ENCODE data around the gene NGRN. TPM values are rescaled to one million over a fixed set of nuclear protein-coding genes. Genes with fewer than 3 reads are reported as not detected.

The NGRN gene
- total RNA-seq, 1 donor from 2014 or later, result 226 TPM

GRCh38 chr15:90306560-90306959 is 41.1 kb downstream of the NGRN start:
- DNase-seq (ENCODE audit: low spot score in 2 of 2) (no peak), FAIRE-seq (no peak)

DNA sequence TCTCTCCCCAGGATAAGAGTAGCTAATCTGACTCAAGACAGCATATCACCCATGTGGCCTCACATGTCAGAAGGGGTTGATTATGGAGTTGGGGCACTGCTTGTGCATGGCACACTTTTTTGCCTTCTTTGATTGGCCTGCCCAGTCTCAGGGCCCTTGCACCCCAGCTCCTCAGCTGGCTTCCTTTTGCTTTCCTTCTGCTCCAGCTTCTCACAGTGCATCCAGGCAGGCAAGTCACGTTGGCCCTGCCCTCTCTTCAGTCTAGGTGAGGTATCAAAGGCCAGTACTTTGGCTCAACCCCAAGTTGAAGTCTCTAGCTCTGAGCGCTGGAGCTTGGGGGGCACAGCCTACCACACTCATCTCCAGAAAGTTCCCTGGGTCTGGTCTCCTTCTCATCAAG is 42.2 kb downstream of the NGRN start:
- FAIRE-seq (no peak), DNase-seq (ENCODE audit: low spot score in 2 of 2) (no peak)

- FAIRE-seq (no peak), DNase-seq (ENCODE audit: low spot score in 2 of 2) (no peak)
Observed at GRCh38 chr15:90309020-90309419, 43.5 kb downstream of the NGRN start.

DNA sequence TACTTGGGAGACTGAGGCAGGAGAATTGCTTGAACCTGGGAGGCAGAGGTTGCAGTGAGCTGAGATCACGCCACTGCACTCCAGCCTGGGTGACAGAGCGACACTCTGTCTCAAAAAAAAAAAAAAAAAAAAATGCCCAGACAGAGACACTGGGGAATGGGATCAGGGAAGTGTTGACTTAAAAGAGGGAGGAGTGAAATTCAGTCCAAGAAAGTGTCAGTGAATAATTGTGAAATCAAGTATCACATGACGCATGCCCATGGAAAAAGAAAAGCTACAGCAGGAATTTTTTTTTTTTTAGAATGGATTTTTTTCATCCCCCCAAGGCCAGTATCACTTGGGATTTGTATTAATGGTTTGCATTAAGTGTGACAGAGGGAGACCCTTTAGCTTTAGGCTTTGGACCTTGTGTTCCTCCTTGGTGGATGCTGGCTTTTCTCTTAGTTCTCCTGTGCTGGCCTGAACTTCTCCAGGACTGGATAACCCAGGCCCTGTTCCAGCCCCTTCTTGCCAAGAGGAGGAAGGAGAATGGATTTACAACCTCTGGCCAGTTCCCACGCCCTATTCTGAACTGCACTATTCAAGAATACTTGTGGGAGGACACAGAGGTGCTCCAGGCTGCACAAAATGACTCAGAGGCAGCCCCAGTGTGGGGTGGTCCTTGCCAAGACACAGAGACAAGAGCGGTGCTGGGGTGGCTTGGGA is 50.0 kb downstream of the NGRN start:
- FAIRE-seq, result no peak
- peak in 1 of 2 donors; percentile 17 for DNase-seq (ENCODE audit: low spot score in 2 of 2)

DNA sequence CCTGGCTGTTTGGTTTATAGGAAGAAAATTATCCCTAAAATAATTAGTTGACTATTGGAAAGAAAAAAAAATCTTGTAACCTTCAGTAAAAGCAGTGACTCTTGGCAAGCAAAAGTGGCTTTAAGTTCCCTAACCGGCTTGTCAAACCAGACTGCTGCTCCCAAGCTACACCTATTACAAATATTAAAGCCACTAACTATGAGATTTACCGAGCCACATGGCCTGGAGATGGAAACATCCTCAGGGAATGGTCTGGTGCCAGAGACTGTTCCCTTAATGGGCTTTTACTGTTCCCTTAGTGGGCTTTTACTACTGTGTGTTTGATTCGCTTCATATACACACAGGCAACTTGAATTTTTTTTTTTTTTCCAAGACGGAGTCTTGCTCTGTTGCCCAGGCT is 50.7 kb downstream of the NGRN start:
- DNase-seq (ENCODE audit: low spot score in 2 of 2) (no peak), FAIRE-seq (no peak)

DNA sequence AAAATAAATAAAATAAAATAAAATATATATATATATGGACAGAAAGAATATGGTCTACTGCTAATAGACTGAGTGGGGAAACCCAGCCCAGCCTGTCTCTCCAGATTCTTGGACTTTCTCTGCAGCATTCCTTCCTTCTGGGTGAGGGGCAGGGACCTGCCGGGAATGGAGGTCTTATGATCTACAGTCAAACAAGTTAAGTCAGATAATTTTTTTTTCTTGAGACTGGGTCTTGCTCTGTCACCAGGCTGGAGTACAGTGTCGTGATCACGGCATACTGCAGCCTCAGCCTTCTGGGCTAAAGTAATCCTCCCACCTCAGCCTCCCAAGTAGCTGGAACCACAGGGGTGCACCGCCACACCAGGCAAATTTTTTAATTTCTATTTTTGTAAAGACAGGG is 53.1 kb downstream of the NGRN start:
- FAIRE-seq, result no peak

DNA sequence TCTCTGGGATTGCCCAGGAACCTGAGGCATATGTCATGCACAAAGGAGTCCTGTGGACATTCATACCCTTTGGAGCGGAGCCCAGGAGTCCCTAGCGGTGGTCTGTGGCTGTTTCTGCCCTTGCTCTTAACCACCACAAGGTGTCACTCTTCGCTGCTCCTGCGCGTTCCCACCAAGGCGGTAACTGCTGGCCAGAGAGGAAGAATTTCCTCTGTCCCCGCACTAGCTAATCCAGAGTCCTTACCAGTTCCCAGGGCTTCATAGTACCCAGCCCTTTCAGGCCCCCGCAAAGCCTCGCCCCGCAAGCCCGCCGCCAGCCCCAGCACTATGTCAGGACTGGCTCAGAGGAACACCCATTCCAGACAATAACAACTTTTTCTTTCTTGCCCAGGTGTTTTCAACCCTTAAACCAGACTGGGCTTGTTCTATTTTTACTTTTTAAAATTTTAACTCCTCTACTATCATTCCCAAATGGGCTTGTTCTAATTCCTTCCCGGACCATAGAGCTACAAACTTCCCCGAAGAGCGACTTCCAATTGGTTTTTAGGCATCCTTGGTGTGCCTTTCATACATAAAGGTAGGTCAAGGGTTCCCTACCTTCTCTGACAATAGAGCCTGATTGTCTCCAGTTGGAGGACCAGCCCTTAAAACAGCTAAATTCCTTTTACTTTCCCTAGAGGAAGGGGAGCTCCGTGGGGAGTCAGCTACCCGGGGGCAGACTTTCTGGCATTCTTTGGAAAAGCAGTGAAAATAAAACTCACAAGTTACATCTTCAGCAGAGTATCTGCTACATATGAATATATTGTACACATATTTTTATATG is 54.8 kb downstream of the NGRN start:
- peak; percentile 54 to 85 for DNase-seq (ENCODE audit: low spot score in 2 of 2)
- FAIRE-seq, result no peak

More for the DNA sequence above, 53.1 kb downstream of the NGRN start:
- no peak for DNase-seq (ENCODE audit: low spot score in 2 of 2)

GRCh38 chr15:90320885-90321278 is 55.4 kb downstream of the NGRN start:
- no peak for FAIRE-seq
- DNase-seq (ENCODE audit: low spot score in 2 of 2), result no peak

Small RNA genes lying within 50 kb of the gene (small RNA-seq; reads per million reads assigned to genes)
- not detected for gene AC091167.3
- not detected for gene RN7SL736P

Other genes with a start within 250 kb of the NGRN start
- 77.9 TPM for gene IDH2, start 163.2 kb upstream of the NGRN start, total RNA-seq
- gene SEMA4B, start 64.3 kb upstream of the NGRN start, total RNA-seq, result 35.5 TPM
- gene CIB1, start 31.7 kb upstream of the NGRN start, total RNA-seq, result 3.7 TPM
- gene GDPGP1, start 31.5 kb upstream of the NGRN start, total RNA-seq, result 4.9 TPM
- gene TTLL13, start 16.1 kb upstream of the NGRN start, total RNA-seq, result under 0.01 TPM
- gene ZNF774, start 86.6 kb downstream of the NGRN start, total RNA-seq, result 4.5 TPM
- 44.8 TPM for gene IQGAP1, start 122.6 kb downstream of the NGRN start, total RNA-seq